GM15510 (cell line): Measurements from ENCODE around the gene SCO2.

ENCODE experiments used
- POLR2A ChIP-seq: IDR thresholded peaks from 3 replicates; pipeline ENCODE4 v1.6.1; 2011; ENCODE audit warnings: borderline replicate concordance; ENCODE audit not compliant: insufficient read length; ENCODE audit errors: extremely low read depth

Gene SCO2, protein sequence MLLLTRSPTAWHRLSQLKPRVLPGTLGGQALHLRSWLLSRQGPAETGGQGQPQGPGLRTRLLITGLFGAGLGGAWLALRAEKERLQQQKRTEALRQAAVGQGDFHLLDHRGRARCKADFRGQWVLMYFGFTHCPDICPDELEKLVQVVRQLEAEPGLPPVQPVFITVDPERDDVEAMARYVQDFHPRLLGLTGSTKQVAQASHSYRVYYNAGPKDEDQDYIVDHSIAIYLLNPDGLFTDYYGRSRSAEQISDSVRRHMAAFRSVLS

DNA sequence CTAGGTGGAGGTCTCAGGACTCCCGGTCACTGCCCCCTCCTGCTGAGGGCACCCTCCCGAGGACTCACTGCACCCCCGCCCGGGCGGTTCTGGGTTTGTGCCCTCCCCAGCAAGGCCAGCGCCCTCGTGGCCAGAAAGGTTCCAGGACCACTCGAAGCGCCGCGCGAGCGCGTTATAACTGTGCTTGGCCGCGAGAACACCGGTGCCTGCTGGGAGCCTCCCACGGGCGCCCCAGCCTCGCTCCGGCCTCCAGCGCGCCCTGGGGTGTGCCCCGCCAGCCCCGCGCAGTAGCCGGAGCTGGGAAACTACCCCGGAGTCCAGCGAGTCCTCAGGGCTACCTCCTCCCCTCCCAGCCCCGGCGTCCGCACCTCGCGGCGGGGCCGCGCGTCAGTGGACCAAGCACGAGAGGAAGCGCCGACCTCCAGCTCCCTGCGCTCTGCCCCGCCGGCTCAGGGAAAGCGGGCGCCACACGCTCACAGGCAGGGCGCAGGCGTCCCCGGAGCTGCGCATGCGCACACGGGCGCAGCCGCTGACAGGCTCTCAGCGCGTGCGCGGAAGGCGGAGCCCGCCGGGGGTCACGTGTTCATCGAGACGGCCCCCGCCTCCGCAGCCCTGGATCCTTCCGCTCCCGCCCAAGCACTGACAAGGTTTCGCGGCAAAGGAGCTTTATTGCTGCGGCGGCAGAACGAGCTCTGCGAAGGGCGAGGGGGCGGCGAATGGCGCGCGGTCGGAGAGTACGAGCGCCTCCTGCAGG is at the start of gene SCO2:
TSS of gene SCO2 (minus strand) at position 495 of the 754 bp plus-strand sequence. CDS start 1,187 bp downstream, outside the sequence.
- peak; percentile 92 for TF ChIP-seq POLR2A

- TF ChIP-seq POLR2A: no peak
These were observed 49.0 kb upstream of the SCO2 start for GRCh38 chr22:50574383-50574755.

DNA sequence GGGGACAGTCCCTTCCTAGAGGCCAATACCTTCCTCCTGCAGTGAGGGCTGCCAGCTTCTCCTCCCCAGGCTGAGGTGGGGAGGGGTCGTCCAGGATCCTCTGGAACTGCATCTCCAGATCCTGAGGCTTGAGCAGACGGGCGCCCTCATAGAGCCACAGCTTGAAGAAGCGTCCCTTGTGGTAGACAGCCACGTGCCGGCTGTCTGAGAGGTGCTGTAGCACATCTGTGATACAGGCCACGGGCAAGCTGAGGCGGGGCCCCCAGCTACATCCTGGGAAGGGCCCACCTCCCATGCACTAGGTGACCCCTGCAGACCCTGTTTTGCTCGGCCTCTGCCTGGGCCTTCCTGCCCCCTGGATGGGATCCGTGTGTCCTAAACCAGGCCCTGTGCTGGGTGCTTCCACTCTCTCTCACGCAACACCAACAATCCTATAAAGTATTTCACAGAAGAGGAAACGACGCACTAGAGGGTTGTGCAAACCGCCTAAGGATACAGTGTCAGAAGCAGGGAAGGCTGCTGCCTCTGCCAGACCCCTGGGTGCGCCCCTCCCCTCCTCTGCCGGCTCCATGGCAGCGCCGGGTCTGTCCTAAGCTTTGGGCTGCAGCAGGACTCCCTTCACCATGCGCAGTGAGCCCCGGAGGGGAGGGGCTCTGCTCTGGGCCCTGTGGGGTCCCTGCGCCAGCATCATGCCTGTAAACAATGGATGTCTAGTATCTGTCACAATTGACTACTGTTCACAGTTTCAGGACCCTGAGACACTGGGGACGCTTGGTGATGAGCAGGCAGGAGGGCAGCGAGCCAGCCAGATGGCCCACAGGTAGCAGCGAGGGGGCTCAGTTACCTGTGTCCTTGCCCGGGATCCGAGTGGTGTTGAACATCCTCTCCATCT is 48.3 kb upstream of the SCO2 start:
- TF ChIP-seq POLR2A: no peak

DNA sequence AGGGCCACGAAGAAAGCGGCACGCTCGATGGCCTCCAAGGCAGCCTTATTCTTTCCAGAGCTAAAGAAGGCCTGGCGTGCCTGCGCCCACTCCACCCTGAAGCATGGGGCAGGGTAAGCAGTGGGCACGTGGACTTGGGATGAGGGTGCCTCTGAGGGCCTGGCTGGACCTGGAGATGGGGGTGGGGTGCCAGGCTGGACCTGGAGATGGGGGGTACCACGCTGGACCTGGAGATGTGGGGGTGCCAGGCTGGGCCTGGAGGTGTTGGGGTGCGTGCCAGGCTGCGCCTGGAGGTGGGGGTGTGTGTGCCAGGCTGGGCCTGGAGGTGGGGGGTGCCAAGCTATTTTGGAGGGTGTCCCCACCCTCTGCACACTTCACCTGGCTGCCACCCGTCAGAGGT is 47.6 kb upstream of the SCO2 start:
- no peak for TF ChIP-seq POLR2A

GRCh38 chr22:50571264-50572175 is 46.1 kb upstream of the SCO2 start:
- TF ChIP-seq POLR2A: no peak

DNA sequence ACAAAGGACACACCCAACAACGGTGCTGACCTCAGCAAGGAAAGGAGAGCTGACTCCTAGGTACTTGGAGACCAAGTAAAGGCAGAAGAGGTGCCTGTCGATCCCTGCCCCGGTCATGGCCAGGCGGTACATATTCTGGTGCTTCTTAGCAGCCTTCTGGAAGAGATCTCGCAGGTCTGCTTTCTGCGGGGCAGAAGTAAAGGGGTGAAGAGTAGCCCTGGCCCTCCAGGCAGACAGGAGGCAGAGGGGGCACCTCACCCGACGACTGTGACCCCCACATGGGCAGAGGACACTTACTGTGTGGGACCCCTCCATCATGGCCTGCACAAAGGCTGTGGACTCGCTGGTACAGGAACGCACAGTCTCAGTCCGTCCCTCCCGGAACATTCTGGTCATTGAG is 45.5 kb upstream of the SCO2 start:
- TF ChIP-seq POLR2A: no peak

GRCh38 chr22:50569896-50570535 is 44.6 kb upstream of the SCO2 start:
- TF ChIP-seq POLR2A: no peak

DNA sequence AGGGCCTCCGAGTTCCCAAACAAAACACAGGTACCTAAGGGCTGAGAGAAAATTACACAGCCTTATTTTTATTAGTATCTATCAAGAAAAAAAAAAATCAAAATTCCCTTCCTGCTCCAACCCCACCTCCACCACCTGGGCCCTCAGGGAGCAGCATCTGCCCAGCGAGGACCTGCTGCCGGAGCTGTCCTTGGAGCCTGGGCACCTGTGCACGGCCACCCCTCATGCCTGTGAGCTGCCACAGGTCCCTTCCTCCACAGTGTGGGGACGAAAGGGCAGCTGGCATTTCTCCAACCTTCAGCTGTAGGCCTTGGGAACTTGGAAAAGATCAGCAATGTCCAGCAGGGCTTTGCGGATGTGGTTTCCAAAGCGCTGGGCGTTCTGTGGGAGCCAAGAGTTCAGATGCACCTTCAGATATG is 43.7 kb upstream of the SCO2 start:
- no peak for TF ChIP-seq POLR2A

- TF ChIP-seq POLR2A: no peak
These were observed 43.2 kb upstream of the SCO2 start for GRCh38 chr22:50568626-50569025.

DNA sequence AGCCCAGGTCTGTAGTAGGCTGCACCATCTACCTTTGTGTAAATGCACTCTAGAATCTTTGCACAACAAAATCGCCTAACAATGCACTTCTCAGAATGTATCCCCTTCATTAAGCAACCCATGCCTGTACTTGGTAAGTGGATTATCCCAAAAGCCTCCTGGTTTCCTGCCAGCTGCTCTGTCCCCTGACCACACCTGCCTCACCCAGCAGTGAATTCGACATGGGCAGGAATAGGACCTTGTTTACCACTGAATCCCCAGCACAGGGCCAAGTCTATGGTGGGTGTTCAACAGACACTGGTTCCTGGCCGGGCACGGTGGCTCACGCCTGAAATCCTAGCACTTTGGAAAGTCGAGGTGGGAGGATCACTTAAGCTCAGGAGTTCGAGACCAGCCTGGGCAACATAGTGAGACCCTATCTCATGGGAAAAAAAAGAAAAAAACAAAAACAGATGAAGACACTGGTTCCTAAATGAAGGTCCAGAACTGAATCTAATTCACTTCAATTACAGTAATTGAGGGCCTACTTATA is 42.4 kb upstream of the SCO2 start:
- TF ChIP-seq POLR2A: no peak

GRCh38 chr22:50564289-50564688 is 38.9 kb upstream of the SCO2 start:
- TF ChIP-seq POLR2A: no peak

DNA sequence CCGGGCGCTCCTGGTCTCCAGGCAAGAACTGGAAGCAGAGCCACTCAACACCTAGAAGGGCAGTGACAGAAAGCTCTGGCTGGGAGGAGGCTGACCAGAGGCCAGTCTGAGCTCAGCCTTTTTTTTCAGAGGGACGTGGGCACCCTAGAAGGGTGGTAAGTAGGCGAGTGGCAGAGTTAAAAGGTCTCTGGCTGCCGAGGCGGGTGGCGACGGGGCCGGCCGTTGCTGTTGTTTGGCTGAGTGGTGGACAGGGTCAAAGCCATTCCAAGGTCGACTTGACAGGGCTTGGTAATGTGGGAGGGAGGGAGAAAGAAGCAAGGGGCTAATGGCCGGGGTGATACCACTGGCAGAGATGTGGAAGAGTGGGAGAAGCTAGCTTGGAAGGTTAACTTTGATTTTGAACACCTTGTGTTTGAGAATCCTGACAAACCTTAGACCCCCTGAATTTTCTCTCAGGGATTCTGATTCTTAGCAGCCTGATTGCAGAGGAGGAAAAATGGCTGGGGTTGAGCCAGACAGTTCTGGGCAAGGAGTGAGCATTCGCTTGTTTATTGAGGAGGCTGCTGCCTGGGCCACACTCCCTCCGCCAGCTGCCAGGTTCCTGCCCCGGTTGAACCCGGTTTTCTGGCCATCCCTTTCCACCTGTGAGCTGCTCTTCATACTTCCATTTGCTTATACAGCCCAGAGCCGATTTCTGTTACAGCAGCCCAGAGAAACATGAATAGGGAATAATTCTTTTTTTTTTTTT is 38.2 kb upstream of the SCO2 start:
- no peak for TF ChIP-seq POLR2A

DNA sequence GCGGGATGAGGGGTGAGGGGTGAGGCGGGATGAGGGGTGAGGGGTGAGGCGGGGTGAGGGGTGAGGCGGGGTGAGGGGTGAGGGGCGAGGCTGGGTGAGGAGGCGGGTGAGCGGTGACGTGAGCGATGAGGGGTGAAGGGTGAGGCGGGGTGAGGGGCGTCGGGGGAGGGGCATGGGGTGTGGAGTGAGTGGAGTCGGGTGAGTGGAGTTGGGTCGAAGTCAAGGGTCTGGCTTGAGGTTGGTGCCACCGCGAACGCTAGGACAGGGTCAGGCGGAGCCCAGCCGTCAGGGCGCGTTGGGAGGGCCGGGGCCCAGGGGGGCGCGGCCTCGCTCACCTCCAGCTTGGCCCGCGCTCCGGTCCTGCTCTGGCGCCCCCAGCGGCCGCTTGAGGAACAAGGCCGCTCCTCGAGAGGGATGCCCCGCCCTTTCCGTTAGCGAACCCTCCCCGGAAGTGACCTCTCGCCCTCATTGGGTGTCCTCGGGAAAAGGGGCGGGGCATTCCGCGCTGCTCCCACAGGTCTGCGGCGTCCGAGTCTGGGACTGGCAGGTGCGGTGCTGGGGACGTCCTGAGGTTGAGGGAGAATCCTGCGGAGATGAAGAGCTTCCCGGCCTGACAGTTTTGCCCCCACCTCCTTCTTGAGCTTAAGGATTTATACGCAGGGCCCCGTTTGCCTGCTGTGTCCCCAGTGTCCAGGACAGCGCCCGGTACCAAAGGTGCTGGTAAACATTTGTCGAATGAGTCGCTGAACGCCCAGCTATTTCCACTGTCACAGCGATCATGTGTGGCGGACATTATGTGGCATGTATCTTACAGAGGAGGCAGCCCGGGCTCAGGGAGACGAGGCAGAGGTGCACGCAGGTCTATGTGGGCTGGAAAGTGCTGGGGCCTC is 37.4 kb upstream of the SCO2 start, which contains the start of gene SYCE3:
TSS of gene SYCE3 (minus strand) at position 397 of the 890 bp plus-strand sequence. CDS start 6,514 bp downstream, outside the sequence.
- TF ChIP-seq POLR2A: peak; percentile 76
